Glomerular endothelial cell (primary cell): Measurements from ENCODE around the gene FAAP20. TPM values are rescaled to one million over a fixed set of nuclear protein-coding genes. Genes with fewer than 3 reads are reported as not detected.

Experiments
- DNase-seq: peaks from one replicate; pipeline ENCODE4 v3.0.0-alpha.2; 2011; ENCODE audit warnings: low read depth, low spot score; ENCODE audit errors: extremely low read depth
- total RNA-seq: library from RNA; depleted of rRNA; stranded (reverse); fragments of >200 nt; gene quantifications from 2 replicates; pipeline ENCODE4 v1.2.3, GENCODE V29; 2015

FAAP20 gene
- total RNA-seq, 1 donor from 2014 or later = 56.9 TPM

DNA sequence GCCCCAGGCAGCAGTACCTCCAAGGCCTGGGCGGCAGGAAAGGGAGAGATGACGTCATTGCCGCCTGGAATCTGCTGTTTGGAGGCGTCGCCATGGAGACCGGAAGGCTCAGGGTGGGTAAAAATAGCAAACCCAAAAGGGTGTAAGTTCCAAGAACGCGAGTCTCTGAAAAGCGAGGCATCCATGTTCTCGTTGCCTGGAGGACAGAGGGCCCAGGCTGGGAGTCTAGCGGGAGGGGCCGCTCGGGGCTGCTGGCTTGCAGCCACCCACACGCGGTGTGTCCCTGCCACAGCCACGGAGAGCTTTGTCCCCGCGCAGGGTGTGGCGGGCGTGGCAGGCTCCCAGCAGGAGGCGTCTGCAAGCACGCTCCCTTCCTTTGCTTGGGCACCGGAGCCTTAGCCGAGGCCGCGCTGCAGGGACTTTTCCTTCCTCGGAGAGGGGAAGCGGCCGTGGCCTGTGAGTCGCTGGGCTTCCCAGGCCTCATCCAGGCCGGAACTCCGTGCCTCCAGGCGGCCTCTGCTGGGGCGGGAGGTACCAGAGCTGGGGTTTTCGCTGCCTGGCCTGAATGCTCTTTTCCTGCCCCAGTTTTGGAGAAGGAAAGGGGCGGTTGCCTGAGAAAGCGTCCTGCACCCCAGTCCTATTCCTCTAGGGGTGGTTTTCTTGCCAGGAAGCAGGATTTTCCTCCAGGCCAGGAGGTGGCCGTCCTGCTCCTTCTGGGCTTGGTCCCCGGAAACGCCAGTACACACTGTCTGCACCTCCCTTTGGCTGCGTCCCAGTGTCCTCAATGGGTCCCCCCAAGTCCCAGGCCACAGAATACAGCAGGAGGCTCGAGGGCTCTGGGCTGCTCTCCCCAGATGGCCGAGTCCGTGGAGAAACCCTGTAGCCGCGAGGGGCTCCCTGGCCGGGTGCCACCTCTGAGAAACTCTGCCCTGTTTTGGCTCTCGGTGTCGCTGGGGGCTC, 18.2 kb upstream of the FAAP20 start:
- DNase-seq = peak; percentile 88

DNA sequence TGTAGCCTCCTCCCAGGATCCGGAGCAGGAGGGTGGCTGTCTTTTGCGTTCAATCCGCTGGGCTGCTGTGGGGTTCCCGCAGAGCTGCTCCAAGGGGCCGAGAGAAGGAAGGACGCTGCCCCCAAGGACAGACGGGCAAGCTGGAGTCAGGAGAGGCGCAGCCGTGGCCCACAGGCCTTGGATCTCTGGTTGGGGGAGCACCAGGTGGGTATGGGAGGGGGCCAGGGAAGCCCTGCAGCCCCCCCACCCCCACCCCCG, 17.6 kb upstream of the FAAP20 start:
- DNase-seq = no peak

DNA sequence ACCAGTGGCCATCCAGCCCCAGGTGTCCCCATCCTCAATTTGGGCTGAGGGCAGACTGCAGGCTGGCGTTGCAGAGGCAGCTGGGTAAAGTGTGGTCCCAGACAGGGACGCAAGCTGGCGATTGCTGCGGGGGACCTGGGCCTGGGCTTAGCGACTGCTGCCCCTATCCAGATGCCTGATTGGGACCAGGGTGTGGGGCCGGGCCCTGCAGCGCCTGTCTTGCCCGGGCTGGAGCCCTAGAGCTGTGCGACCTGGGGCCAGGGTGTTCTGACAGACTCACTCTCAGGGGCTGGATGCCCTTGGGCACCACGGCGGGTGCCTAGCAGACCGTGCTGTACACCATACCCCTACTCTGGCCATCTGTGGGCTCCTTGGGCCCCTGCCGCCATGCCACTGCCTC, 16.2 kb upstream of the FAAP20 start:
- no peak for DNase-seq

DNA sequence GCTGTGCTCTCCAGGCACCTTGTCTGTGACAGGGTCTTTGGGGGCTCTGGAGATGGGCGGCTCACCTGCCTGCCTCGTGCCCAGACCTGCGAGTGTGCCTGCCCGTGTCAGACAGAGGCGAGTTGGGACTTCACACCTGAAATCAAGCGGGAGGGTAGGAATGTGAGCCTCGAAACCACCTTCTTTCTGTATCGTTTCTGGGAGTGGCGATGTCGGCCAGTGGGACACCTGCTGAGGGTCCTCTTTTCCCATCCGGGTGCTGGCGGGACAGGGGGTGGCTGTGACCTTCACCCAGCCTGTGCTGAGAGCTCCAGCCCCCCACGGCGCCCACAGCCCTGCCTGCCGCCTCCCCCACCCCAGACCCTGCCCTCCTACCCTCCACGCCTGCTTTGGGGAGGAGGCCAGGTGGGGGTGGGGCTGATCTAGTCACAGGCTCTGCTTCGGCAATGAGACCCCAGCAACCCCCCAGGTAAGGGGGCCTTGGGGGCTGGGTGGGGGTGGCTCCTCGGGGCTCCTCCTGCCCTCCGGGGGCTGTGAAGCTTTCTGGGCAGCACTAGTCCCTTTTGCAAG, 15.6 kb upstream of the FAAP20 start:
- DNase-seq = no peak

DNA sequence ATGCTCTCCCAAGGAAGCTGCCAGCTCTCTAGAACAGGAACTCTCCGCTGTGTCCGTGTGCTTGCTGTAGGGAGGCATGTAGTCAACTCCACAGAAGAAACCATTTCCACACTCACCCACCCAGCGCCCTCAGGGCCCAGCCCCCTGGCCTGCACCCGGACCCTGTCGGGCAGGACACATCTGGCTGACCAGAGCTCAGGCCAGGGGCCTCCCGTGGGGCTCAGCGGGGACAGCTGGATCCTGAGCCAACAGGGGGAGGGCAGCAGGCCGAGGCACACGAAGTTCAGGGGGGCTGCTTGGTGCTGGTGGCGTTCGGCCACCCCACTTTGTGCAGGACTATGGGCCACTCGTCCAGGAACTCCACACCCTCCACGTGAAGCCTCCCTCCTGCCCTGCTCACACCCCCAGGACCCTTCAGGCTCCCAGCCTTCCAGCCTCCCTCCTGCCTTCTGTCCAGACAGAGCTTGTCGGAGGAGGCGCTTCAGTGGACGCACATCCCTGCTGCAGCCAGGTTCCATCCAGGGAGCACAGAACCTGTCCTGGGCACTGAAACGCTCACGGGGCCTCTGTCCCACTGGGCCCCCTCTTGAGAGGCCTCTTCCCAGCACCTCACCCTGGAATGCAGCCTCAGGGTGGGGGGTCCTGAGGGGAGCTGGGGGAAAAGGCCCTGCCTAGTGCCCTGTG, 15.0 kb upstream of the FAAP20 start:
- DNase-seq = no peak

DNA sequence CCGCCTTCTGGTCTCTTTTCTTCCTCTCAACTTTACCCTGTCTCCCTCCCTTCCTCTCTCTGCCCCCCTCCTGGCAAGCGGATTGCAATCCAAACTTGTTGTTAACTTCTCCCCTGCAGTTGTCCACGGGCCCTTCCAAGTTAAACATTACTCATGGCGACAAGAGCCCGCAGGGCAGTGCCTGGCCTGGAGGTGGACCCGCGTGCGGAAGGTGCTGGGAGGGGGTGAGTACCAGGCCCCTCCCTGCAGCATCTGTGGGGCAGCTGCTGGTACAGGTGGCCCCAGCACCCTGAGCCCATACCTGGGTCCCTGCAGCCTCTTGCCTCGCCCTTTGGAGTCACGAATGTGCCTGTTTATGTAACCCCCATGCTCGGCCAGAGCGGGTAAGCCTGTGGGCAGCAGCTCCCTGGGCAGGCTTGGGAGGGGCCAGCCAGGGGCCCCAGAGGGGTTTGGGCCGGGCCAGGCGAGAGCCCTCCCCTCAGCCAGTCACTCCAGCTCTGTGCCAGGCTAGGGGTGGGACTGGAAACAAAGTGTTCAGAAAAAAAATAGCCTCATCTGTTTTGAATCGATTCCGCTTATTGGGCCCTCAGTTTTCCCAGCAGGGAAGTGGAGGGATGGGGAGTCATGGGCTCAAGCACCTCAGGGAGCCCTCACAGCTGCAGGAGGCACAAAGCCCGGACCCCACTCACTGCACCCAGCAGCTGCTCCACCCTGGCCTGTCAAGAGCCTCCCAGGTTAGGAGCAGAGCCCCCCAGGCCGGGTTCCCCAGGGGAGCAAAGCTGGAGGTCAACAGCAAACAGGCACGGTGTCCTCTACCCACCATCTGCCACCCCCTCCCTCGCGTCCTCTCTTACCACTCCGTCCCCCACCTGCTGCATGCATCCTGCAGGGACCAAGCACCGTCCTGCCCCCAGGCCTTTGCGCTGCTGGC, 14.0 kb upstream of the FAAP20 start:
- DNase-seq = no peak

DNA sequence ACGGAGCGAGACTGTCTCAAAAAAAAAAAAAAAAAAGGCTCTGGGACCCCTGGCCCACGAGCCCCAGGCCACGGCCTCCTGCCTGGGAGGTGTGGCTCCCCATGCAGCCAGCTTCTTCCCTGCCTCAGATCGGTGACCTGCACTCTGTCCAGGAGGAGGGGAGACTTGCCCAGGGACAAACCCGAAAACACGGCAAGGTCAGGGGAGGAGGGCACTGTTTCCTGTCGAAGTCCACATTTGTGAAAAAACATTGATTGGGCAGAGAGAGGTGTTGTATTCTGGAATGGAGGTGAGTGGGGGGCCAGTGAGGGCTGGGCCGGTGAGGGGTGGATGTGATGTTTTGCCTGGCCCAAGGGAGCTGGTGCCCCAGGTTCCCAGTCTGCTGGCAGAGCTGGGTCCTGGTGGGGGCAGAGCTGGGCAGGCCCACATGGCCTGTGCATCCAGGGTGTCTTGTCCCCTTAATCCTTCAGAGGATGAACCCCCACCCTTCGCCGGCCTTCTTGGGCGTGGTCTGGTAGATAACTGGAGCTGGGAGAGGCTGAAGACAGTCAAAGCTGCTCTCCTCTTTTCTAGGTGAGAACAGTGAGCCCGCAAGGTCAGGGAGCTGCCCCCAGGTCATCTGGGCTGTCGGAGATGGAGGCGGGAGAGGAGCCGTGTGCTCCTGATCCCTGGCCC, 12.4 kb upstream of the FAAP20 start:
- DNase-seq = no peak

DNA sequence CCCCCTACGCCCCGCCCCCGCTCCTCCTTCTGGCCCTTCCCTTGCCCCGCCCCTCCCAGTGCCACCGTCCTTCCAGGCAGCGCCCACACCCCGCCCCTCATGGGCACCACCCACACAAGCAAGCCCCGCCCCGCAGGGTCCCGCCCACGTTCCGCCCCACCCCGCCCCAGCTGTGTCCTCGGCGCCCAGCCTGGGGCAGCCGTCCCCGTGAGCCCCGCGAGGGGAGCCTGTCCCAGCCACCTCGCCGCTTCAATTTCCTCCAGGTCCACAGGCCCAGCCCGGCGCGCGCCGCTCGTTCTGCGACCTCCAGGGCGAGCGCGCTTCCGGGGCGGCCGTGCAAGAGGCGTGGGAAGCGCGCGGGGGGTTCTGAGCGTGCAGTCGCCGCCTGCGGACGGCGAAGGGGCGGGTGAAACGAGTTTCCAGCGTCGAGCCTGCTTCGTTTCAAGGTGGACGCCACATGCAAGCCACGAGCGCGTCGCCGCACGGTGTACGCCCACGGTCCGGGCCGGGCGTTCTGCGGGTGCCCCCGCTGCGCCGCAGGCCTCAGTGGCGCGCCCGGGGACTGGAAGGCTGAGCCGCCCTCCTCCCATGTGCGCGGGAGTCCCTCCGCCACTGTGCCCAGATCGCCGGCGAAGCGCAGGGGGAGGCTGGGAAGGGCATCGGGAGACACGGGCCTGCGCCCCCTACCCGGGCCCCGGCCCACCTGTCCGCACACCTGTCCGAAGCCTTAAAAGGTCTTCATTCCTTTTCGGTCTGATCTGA, 10.8 kb upstream of the FAAP20 start:
- no peak for DNase-seq

DNA sequence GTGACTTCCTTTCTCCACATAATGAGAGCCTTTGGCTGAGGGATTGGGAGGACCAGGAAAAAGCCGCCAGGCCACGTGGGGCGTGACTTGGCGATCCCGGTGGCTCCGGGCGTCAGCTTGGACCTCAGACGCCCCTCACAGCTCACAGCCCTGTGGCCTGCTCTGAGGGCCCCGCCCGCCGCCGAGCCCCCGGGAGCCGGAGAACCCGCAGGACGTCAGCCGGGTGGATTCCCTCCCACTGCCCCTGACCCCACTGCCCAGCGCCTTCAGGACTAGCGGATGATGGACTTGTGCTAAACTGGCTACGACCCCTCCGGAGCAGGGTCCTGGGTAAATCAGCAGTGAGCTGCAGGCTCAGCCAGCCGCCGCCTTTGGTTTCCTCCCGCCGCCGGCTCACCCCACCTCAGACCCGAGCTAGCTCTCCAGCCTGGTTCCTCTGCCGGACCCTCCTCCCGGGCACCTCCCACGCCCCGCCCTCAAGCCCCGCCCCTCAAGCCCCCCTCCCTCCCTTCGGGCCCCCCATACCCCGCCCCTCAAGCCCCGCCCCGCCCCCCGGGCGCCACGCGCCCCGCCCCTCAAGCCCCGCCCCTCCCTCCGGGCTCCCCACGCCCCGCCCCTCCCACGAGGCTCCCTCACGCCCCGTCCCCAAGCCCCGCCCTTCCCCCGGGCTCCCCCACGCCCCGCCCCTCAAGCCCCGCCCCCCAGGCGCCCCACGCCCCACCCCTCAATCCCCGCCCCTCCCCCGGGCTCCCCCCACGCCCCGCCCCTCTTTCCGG, 10.0 kb upstream of the FAAP20 start:
- no peak for DNase-seq

DNA sequence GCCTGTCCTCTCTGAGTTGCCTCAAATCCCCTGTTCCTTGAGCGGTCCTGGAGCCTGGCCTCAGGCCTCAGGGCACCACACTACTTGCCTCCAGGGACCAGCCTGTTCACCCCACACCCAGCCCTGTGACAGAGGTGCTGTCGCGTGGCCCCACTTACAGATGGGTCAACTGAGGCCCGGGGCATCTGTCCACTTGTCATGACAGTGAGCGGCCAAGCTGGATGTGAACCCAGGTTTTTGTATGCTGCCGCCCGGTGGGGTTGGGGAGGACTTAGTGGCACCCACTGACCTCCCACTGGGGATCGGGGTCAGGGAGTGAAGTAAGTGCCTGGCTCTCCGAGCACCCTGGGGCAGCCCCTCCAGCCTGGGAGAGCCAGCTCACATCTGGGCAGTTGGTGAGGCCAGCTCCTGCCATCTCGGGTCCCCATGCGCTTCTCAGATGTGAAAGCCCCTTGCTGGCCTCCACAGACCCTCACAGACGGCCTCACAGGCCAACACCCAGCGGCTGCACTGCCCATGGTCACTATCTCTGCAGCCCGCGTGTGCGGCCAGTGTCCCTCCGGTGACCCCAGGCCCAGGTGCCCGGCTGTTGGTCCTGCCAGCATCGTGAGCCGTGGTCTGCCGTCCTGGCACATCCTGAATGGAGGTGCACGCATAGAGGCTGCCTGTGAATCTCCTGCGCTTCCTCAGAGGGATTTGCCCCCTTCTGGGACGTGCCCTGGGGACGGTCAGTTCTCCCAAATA, 9.3 kb upstream of the FAAP20 start:
- DNase-seq = no peak

DNA sequence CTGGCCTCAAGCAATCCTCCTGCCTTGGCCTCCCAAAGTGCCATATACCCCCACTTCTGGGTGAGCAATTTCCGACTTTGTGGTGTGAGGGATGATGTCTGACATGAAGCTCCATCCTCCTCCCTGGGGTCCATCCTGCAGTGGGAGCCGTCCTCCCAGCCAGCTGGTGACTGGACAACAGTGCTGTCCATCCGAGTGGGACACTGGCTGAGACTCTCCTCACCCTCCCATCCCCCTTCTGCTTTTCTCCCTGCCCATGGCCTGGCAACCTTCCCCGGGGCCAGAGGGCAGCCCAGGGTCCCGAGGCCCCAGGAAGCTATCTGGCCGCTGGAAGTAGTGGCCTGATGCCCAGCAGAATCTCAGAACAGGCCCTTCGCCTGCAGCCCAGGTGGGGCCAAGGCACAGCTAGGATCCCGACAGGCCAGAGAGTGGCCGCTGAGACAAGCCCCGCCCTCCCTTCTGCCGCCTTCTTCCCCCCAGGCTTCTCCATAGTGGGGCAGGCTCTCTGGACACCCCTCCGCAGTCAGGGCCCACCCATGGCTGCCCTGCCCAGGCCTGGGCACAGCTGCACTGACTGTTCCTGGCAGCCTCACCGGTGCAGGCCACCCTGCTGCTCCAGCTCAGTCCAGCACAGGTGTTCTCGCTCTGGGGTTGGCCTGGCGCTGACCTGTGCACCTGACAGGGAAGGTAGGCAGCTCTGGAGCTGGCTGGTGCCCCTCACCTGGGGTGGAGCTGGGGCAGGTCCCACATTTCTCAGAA, 8.4 kb upstream of the FAAP20 start:
- DNase-seq = no peak

DNA sequence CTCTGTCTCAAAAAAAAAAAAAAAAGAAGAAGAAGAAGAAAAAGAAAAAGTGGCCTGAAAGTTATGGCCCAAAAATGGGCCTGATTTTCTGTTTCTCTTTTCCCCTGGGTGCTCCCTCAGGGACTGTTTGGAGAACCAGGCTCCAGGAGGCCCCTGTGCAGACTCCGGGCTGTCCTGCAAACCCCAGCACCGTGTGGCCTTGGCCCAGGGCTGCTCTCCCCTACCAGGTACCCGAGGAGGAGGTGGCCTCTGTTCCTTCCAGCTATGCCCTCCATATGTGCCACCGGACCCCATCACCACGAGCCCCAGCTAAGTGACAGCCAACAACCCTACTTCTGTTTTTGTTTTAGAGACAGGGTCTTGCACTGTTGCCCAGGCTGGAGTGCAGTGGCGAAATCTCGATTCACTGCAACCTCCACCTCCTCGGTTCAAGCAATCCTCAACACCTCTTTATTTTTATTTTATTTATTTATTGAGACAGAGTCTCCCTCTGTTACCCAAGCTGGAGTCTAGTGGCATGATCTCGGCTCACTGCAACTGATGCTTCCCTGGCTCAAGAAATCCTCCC, 7.5 kb upstream of the FAAP20 start:
- DNase-seq = no peak

DNA sequence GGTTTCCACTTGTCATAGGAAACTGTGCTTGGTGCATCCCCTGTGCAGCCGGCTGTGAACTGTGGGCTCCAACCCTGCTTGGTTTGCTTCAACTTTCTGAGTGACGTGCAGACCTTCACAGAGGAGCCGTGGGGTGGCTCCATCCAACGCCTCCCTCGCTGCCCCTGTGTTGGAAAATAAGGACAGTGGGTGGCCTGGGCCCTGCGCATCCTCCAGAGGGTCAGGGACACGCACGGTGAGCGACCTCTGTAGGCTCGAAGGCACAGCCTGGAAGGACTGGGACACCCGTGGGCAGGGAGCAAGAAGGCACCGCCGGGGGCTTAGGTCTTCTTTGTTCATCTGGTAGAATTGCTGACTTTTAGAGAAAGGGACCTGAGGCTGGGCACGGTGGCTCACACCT, 6.5 kb upstream of the FAAP20 start:
- DNase-seq = no peak

DNA sequence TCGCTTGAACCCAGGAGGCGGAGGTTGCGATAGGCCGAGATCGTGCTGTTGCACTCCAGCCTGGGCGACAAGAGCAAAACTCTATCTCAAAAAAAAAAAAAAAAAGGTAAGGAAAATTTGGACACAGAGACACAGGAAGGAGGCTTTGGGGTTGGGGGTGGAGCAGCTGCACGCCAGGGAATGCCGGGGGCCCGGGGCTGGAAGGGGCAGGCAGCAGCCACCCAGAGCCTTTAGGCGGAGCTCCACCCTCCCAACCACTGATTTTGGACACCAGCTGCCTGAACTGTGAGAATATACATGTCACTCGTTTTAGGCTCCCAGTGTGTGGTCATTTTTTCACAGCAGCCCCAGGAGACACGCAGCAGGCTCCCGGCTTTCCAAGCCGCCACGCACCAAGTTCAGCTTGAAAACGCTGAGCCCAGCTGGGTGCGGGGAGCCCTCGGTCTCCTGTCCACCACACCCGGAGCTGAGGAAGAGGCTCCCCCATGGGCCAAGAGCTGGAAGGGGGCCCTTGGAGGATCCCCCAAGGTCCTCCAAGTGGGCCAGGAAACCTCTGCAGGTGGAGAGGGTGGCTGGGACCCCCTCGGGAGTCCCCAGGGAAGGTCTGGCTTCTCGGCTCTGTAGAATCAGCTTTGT, 5.9 kb upstream of the FAAP20 start:
- no peak for DNase-seq

DNA sequence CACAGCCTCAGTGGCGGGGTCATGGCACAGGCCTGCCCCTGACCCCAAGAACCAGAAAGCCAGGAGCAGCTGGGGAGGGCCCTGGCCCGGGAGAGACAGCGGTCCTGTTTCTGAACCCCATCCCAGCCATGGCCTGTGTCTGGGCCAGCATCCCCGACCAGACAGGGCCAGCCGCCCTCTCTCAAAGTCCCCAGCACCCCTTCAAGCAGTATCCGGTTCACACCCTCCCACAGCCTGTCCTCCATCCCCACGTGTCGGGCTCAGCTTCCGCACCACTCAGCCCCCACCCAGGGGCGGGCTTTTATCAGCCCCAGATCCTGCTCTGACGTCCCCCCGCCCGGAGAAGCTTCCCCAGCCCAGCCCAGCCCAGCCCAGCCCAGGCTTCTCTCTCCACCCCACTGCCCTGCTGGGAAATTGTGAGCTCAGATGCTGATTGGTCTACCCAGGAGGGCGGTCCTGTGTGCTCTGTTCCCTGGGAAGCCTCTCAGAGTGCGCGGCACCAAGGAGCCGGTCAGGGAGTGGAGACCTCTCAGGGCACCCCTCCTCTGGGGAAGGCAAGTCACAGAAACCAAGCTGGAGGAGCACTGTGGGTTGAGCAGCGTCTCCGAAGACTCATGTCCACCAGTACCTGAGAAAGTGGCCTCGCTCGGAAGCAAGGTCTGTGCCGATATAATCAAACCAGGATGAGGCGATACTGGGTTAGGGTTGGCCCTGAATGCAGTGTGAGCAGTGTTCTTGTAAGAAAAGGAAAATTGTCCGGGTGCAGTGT, 4.7 kb upstream of the FAAP20 start:
- no peak for DNase-seq

DNA sequence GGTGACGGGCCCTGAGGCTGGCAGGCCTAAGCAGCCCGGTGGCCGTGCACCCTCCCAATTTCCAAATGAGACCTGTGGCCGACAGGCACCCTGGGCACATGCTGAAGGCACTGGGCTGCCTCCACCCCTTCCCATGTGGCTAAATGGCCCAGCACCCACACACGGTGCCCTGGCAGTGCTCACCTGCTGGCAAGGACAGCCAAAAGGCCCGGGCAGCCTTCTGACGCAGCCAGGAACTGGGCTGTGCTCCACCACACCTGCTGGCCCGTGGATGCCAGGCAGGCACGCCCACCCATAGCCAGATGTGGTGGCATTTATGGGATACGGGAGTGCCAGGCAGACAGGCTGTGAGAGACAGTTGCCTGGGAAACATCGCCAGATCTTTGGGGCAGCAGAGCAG, 4.0 kb upstream of the FAAP20 start:
- DNase-seq = no peak
